Caco-2 (cell line): ENCODE measurements around the gene PRAC2. TPM values are rescaled to one million over a fixed set of nuclear protein-coding genes. Genes with fewer than 3 reads are reported as not detected.

Experiments
- BruUV-seq: library from RNA; stranded (reverse); fragments of 400-500 nt; replicated peaks from 2 replicates; lab custom pipeline; 2021; lab: Mats Ljungman, UMichigan
- CTCF ChIA-PET: fragments of 300-600 bp; sonication (Branson Sonifier 250); formaldehyde crosslinking; loops from one replicate; lab custom pipeline; 2022; ENCODE audit warnings: antibody characterized with exemption; lab: Charles Lee
- POLR2A ChIA-PET: fragments of 300-600 bp; sonication (Branson Sonifier 250); formaldehyde crosslinking; loops from one replicate; lab custom pipeline; 2022; ENCODE audit warnings: antibody characterized with exemption; lab: Charles Lee
- DNase-seq, 2 experiments: peaks; one replicate each; pipeline versions ENCODE4 v3.0.0 to v3.0.0-alpha.2; 2020 to 2022
- H3K27me3 ChIP-seq: replicated peaks from 2 replicates; pipeline ENCODE4 v1.6.0; 2011; ENCODE audit warnings: low read length; ENCODE audit not compliant: control insufficient read depth, insufficient read depth
- H3K36me3 ChIP-seq: 2 replicates; pipeline ENCODE4 v1.5.1; 2011; ENCODE audit warnings: low read length; ENCODE audit not compliant: control insufficient read depth, insufficient read depth
- H3K4me1 ChIP-seq: fragments of 250-450 bp; sonication (Bioruptor Pico); 2 replicates; pipeline ENCODE4 v1.5.1; 2020; ENCODE audit warnings: mild to moderate bottlenecking
- H3K4me3 ChIP-seq: 2 replicates; pipeline ENCODE4 v1.5.1; 2011; ENCODE audit warnings: low read depth, mild to moderate bottlenecking, control low read depth, low read length
- H3K9me3 ChIP-seq: fragments of 250-450 bp; sonication (Bioruptor Pico); 2 replicates; pipeline ENCODE4 v1.5.1; 2020; ENCODE audit warnings: mild to moderate bottlenecking, moderate library complexity
- H3K27ac Mint-ChIP-seq: one replicate; pipeline ENCODE4 v1.8.0; 2022; ENCODE audit warnings: mixed read lengths; ENCODE audit not compliant: unreplicated experiment
- H3K27me3 Mint-ChIP-seq: one replicate; pipeline ENCODE4 v1.8.0; 2022; ENCODE audit warnings: mixed read lengths; ENCODE audit not compliant: insufficient read depth, unreplicated experiment
- H3K36me3 Mint-ChIP-seq: one replicate; pipeline ENCODE4 v1.8.0; 2022; ENCODE audit warnings: mild to moderate bottlenecking, mixed read lengths; ENCODE audit not compliant: insufficient read depth, unreplicated experiment
- H3K4me1 Mint-ChIP-seq: one replicate; pipeline ENCODE4 v1.8.0; 2022; ENCODE audit warnings: low read depth, mixed read lengths; ENCODE audit not compliant: unreplicated experiment
- H3K4me3 Mint-ChIP-seq: one replicate; pipeline ENCODE4 v1.8.0; 2022; ENCODE audit warnings: mild to moderate bottlenecking, moderate library complexity, mixed read lengths; ENCODE audit not compliant: unreplicated experiment
- H3K9me3 Mint-ChIP-seq: one replicate; pipeline ENCODE4 v1.8.0; 2022; ENCODE audit warnings: mixed read lengths; ENCODE audit not compliant: unreplicated experiment
- intact Hi-C: fragments of 100-400 bp; cut with micrococcal nuclease; formaldehyde crosslinking; loops from one replicate; pipeline ENCODE4 v1.10.0; 2022; ENCODE audit not compliant: unreplicated experiment
- total RNA-seq: library from RNA; stranded (reverse); gene quantifications from 2 replicates; pipeline ENCODE4 v1.2.3, GENCODE V29; 2022
- TF ChIP-seq, protein P1 (sequence below), 2 experiments: fragments of 200-600 bp in 1 of 2; IDR thresholded peaks; 1 replicate in 1 of 2; 2 replicates in 1 of 2; pipeline versions ENCODE4 v1.5.1 to v1.8.0; 2011 to 2022; ENCODE audit warnings: antibody characterized with exemption in 1 of 2, control low read depth in 1 of 2, inconsistent platforms in 1 of 2, low read depth in 1 of 2, low read length in 1 of 2, mild to moderate bottlenecking in 1 of 2, moderate library complexity in 1 of 2; ENCODE audit not compliant: insufficient read depth in 1 of 2, severe bottlenecking in 1 of 2, unreplicated experiment in 1 of 2

PRAC2 gene
- total RNA-seq, 1 experiment from 2014 or later = not detected

DNA sequence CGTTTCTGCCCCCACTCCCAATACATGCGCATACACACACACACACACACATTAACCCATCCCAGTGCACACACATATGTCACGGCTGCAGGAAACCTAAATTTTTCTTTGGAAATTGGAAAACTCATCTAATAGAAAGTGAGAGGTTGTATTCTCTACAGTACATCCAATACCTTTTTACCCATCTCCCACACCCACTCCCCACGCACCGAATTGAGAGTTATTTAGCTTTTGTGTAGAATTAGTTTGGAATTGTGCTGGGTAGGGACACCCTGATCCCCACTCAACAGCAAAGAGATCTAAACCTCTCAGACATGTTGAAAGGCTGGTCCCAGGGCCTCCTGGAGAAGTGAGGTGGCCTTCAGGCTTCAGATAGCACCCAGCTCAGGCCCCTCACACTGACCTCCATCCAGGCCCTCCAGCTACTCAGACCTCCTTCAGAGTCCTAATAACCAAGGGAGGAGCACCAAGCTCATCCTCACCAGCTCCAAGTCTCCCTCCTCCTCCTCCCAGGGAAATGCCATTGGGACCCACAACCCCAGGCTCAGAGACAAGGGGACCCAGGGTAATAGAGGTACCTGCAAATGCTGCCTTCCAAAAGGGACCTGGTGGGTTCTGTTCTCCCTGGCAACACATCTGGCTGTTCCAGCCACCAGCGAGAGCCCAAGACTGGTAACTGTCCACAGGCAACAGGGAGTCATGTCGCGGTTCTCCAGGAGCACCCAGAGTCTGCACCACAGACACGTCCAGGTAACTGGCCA is 4.6 kb downstream of the PRAC2 start:
- peaks cover 4% of the 10 kb centered on the region for H3K36me3 Mint-ChIP-seq
- ChIA-PET CTCF (interaction anchor here (0.5 to 7.4 kb wide), 8 partner anchors 10 to 271 kb away, joined by 3 to 163 read pairs (median 11); partner anchors contain the start of gene TTLL6), POLR2A (interaction anchor here (2.2 kb wide), 1 partner anchor 63 kb away, joined by 8 read pairs; no protein-coding TSS in a partner anchor)
- TF ChIP-seq, protein P1, sequence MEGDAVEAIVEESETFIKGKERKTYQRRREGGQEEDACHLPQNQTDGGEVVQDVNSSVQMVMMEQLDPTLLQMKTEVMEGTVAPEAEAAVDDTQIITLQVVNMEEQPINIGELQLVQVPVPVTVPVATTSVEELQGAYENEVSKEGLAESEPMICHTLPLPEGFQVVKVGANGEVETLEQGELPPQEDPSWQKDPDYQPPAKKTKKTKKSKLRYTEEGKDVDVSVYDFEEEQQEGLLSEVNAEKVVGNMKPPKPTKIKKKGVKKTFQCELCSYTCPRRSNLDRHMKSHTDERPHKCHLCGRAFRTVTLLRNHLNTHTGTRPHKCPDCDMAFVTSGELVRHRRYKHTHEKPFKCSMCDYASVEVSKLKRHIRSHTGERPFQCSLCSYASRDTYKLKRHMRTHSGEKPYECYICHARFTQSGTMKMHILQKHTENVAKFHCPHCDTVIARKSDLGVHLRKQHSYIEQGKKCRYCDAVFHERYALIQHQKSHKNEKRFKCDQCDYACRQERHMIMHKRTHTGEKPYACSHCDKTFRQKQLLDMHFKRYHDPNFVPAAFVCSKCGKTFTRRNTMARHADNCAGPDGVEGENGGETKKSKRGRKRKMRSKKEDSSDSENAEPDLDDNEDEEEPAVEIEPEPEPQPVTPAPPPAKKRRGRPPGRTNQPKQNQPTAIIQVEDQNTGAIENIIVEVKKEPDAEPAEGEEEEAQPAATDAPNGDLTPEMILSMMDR (IDR thresholded peaks at IDR 0.05; ENCODE audit: insufficient read depth in 1 of 2, low read depth in 1 of 2, low read length in 1 of 2, severe bottlenecking in 1 of 2, unreplicated experiment in 1 of 2) = no peak
- H3K27me3 Mint-ChIP-seq = no peaks in the 10 kb centered on the region
- no peaks in the 10 kb centered on the region for H3K36me3 ChIP-seq
- no peaks in the 10 kb centered on the region for H3K27me3 ChIP-seq
- H3K9me3 ChIP-seq = no peaks in the 10 kb centered on the region
- intact Hi-C loops = loop anchor here (1.0 kb wide), 1 partner anchor 64 kb away; no protein-coding TSS in a partner anchor
- H3K4me1 ChIP-seq = peaks cover 27% of the 10 kb centered on the region
- peak overlapping the region; percentile 58 for H3K27ac Mint-ChIP-seq
- BruUV-seq = no TSS peak
- DNase-seq = no peak
- no peak overlapping the region; the same call in 1 of the 2 replicates for H3K4me3 ChIP-seq
- peak overlapping the region; percentile 83 for H3K4me3 Mint-ChIP-seq
- H3K4me1 Mint-ChIP-seq = peaks cover 6% of the 10 kb centered on the region
- no peaks in the 10 kb centered on the region for H3K9me3 Mint-ChIP-seq

- Mint-ChIP-seq H3K9me3 (no peaks in the 10 kb centered on the region), H3K4me1 (peaks cover 6% of the 10 kb centered on the region), H3K36me3 (peaks cover 4% of the 10 kb centered on the region), H3K4me3 (peak within 1 kb of the TSS; percentile 83), H3K27me3 (peaks cover 2% of the 10 kb centered on the region), H3K27ac (peak within 1 kb of the TSS; percentile 58)
- peak; percentile 89 to 93 for DNase-seq
- intact Hi-C loops = loop anchor here (1.0 kb wide), 1 partner anchor 63 kb away; no protein-coding TSS in a partner anchor
- TF ChIP-seq, protein P1 (IDR thresholded peaks at IDR 0.05; ENCODE audit: insufficient read depth in 1 of 2, low read depth in 1 of 2, low read length in 1 of 2, severe bottlenecking in 1 of 2, unreplicated experiment in 1 of 2) = no peak
- CTCF ChIA-PET = interaction anchor here (0.5 to 7.4 kb wide), 23 partner anchors 9 to 407 kb away, joined by 3 to 163 read pairs (median 4); partner anchors contain the start of genes ATP5MC1 and TTLL6
- no peaks in the 10 kb centered on the region for H3K36me3 ChIP-seq
- peaks cover 27% of the 10 kb centered on the region for H3K4me1 ChIP-seq
- peak within 1 kb of the TSS; percentile 44 for H3K4me3 ChIP-seq
- POLR2A ChIA-PET = interaction anchor here (0.6 to 2.2 kb wide), 10 partner anchors 11 to 1078 kb away, joined by 3 to 11 read pairs (median 4); partner anchors contain the start of genes ATP5MC1, PNPO and ZNF652
- TSS peak; percentile 54 for BruUV-seq
- H3K9me3 ChIP-seq = no peaks in the 10 kb centered on the region
- no peaks in the 10 kb centered on the region for H3K27me3 ChIP-seq
Observed at GRCh38 chr17:48728232-48729231, 5.5 kb downstream of the PRAC2 start, which contains the start of gene HOXB13. HOXB13 (minus strand) TSS chr17:48728750; CDS start chr17:48728593, 157 bp downstream.
